Caco-2 (cell line): ENCODE results near the gene TMEM154. TPM values are rescaled to one million over a fixed set of nuclear protein-coding genes. Genes with fewer than 3 reads are reported as not detected.

ENCODE experiments used
- BruUV-seq: library from RNA; stranded (reverse); fragments of 400-500 nt; replicated peaks from 2 replicates; lab custom pipeline; 2021; lab: Mats Ljungman, UMichigan
- CTCF ChIA-PET: fragments of 300-600 bp; sonication (Branson Sonifier 250); formaldehyde crosslinking; loops from one replicate; lab custom pipeline; 2022; ENCODE audit warnings: antibody characterized with exemption; lab: Charles Lee
- POLR2A ChIA-PET: fragments of 300-600 bp; sonication (Branson Sonifier 250); formaldehyde crosslinking; loops from one replicate; lab custom pipeline; 2022; ENCODE audit warnings: antibody characterized with exemption; lab: Charles Lee
- DNase-seq, 2 experiments: peaks; one replicate each; pipeline versions ENCODE4 v3.0.0 to v3.0.0-alpha.2; 2020 to 2022
- H3K27me3 ChIP-seq: replicated peaks from 2 replicates; pipeline ENCODE4 v1.6.0; 2011; ENCODE audit warnings: low read length; ENCODE audit not compliant: control insufficient read depth, insufficient read depth
- H3K36me3 ChIP-seq: 2 replicates; pipeline ENCODE4 v1.5.1; 2011; ENCODE audit warnings: low read length; ENCODE audit not compliant: control insufficient read depth, insufficient read depth
- H3K4me1 ChIP-seq: fragments of 250-450 bp; sonication (Bioruptor Pico); 2 replicates; pipeline ENCODE4 v1.5.1; 2020; ENCODE audit warnings: mild to moderate bottlenecking
- H3K4me3 ChIP-seq: 2 replicates; pipeline ENCODE4 v1.5.1; 2011; ENCODE audit warnings: low read depth, mild to moderate bottlenecking, control low read depth, low read length
- H3K9me3 ChIP-seq: fragments of 250-450 bp; sonication (Bioruptor Pico); 2 replicates; pipeline ENCODE4 v1.5.1; 2020; ENCODE audit warnings: mild to moderate bottlenecking, moderate library complexity
- H3K27ac Mint-ChIP-seq: one replicate; pipeline ENCODE4 v1.8.0; 2022; ENCODE audit warnings: mixed read lengths; ENCODE audit not compliant: unreplicated experiment
- H3K27me3 Mint-ChIP-seq: one replicate; pipeline ENCODE4 v1.8.0; 2022; ENCODE audit warnings: mixed read lengths; ENCODE audit not compliant: insufficient read depth, unreplicated experiment
- H3K36me3 Mint-ChIP-seq: one replicate; pipeline ENCODE4 v1.8.0; 2022; ENCODE audit warnings: mild to moderate bottlenecking, mixed read lengths; ENCODE audit not compliant: insufficient read depth, unreplicated experiment
- H3K4me1 Mint-ChIP-seq: one replicate; pipeline ENCODE4 v1.8.0; 2022; ENCODE audit warnings: low read depth, mixed read lengths; ENCODE audit not compliant: unreplicated experiment
- H3K4me3 Mint-ChIP-seq: one replicate; pipeline ENCODE4 v1.8.0; 2022; ENCODE audit warnings: mild to moderate bottlenecking, moderate library complexity, mixed read lengths; ENCODE audit not compliant: unreplicated experiment
- H3K9me3 Mint-ChIP-seq: one replicate; pipeline ENCODE4 v1.8.0; 2022; ENCODE audit warnings: mixed read lengths; ENCODE audit not compliant: unreplicated experiment
- intact Hi-C: fragments of 100-400 bp; cut with micrococcal nuclease; formaldehyde crosslinking; loops from one replicate; pipeline ENCODE4 v1.10.0; 2022; ENCODE audit not compliant: unreplicated experiment
- total RNA-seq: library from RNA; stranded (reverse); gene quantifications from 2 replicates; pipeline ENCODE4 v1.2.3, GENCODE V29; 2022
- TF ChIP-seq, protein P1 (sequence below), 2 experiments: fragments of 200-600 bp in 1 of 2; IDR thresholded peaks; 1 replicate in 1 of 2; 2 replicates in 1 of 2; pipeline versions ENCODE4 v1.5.1 to v1.8.0; 2011 to 2022; ENCODE audit warnings: antibody characterized with exemption in 1 of 2, control low read depth in 1 of 2, inconsistent platforms in 1 of 2, low read depth in 1 of 2, low read length in 1 of 2, mild to moderate bottlenecking in 1 of 2, moderate library complexity in 1 of 2; ENCODE audit not compliant: insufficient read depth in 1 of 2, severe bottlenecking in 1 of 2, unreplicated experiment in 1 of 2

The TMEM154 gene
- total RNA-seq, 1 experiment from 2014 or later, result 4.6 TPM

DNA sequence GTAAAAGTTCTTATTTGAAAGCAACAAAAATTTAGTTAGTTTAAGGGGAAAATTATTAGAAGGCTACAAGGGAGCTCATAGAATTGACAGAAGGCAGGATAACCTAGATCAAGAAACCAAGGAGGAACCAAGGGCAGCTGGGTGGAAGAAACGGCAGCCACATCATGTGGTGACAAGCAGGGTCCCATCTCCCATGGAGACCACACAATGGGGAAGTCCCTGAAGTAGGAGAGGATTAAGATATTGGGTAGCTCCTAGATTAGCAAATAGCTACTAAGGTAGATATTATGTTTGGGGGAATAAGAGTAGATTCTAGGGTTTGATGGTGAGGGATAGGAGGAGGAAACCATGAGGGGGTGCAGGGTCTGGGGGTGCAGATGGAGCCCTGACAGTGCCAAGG, 48.0 kb upstream of the TMEM154 start:
- no peaks in the 10 kb centered on the region for H3K36me3 Mint-ChIP-seq
- Histone ChIP-seq H3K27me3 (no peaks in the 10 kb centered on the region), H3K36me3 (no peaks in the 10 kb centered on the region), H3K4me1 (no peaks in the 10 kb centered on the region), H3K9me3 (no peaks in the 10 kb centered on the region), H3K4me3 (no peak overlapping the region)
- no peaks in the 10 kb centered on the region for H3K27me3 Mint-ChIP-seq
- H3K27ac Mint-ChIP-seq, result no peak overlapping the region
- H3K9me3 Mint-ChIP-seq, result no peaks in the 10 kb centered on the region
- H3K4me1 Mint-ChIP-seq, result no peaks in the 10 kb centered on the region
- no TSS peak for BruUV-seq
- no peak overlapping the region for H3K4me3 Mint-ChIP-seq
- TF ChIP-seq, protein P1, sequence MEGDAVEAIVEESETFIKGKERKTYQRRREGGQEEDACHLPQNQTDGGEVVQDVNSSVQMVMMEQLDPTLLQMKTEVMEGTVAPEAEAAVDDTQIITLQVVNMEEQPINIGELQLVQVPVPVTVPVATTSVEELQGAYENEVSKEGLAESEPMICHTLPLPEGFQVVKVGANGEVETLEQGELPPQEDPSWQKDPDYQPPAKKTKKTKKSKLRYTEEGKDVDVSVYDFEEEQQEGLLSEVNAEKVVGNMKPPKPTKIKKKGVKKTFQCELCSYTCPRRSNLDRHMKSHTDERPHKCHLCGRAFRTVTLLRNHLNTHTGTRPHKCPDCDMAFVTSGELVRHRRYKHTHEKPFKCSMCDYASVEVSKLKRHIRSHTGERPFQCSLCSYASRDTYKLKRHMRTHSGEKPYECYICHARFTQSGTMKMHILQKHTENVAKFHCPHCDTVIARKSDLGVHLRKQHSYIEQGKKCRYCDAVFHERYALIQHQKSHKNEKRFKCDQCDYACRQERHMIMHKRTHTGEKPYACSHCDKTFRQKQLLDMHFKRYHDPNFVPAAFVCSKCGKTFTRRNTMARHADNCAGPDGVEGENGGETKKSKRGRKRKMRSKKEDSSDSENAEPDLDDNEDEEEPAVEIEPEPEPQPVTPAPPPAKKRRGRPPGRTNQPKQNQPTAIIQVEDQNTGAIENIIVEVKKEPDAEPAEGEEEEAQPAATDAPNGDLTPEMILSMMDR (IDR thresholded peaks at IDR 0.05; ENCODE audit: insufficient read depth in 1 of 2, low read depth in 1 of 2, low read length in 1 of 2, severe bottlenecking in 1 of 2, unreplicated experiment in 1 of 2), result no peak
- no peak for DNase-seq
- ChIA-PET POLR2A (no interaction called here), CTCF (no interaction called here)
- intact Hi-C loops, result no loop called here

DNA sequence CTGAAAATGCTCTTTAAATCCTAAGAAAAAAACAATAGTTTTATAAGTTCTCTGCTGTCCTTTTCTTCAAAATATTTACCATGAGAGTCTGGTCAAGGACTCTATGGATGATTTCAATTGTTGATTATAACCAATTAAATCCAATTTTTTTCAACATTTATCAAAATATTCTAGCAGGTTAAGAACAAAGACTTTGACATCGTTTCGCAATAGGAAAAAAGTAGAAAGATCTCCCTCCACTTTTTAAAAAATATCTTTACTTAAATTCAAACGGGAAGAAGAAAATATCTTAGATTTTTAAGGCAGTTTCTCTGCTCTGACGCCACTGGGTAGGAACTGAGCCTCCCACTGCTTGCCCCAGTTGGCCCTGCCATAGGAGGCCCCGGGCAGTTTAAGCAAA, 44.7 kb upstream of the TMEM154 start:
- ChIA-PET POLR2A (no interaction called here), CTCF (no interaction called here)
- intact Hi-C loops, result no loop called here
- Mint-ChIP-seq H3K4me1 (peaks cover 8% of the 10 kb centered on the region), H3K4me3 (no peak overlapping the region), H3K36me3 (no peaks in the 10 kb centered on the region), H3K9me3 (no peaks in the 10 kb centered on the region), H3K27ac (no peak overlapping the region), H3K27me3 (no peaks in the 10 kb centered on the region)
- TF ChIP-seq, protein P1 (IDR thresholded peaks at IDR 0.05; ENCODE audit: insufficient read depth in 1 of 2, low read depth in 1 of 2, low read length in 1 of 2, severe bottlenecking in 1 of 2, unreplicated experiment in 1 of 2), result no peak
- Histone ChIP-seq H3K27me3 (no peaks in the 10 kb centered on the region), H3K4me1 (peaks cover 14% of the 10 kb centered on the region), H3K4me3 (no peak overlapping the region), H3K36me3 (no peaks in the 10 kb centered on the region), H3K9me3 (no peaks in the 10 kb centered on the region)
- no TSS peak for BruUV-seq
- no peak for DNase-seq

DNA sequence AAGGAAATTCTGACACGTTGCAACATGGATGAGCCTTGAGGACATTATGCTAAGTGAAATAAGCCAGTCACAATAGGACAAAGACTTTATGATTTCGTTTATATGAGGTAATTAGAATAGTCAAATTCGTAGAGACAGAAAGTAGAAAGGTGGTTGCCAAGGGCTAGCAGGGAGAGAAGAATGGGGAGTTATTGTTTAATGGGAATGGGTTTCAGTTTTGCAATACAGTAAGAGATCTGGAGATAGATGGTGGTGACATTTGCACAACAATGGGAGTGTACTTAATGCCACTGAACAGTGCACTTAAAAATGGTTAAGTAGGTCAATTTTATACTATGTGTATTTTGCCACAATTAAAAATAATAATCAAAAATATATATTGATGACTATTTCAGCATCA, 43.4 kb upstream of the TMEM154 start:
- CTCF ChIA-PET, result no interaction called here
- H3K4me1 Mint-ChIP-seq, result peaks cover 16% of the 10 kb centered on the region
- H3K4me1 ChIP-seq, result peaks cover 26% of the 10 kb centered on the region
- no peaks in the 10 kb centered on the region for H3K27me3 Mint-ChIP-seq
- intact Hi-C loops, result no loop called here
- no peaks in the 10 kb centered on the region for H3K36me3 Mint-ChIP-seq
- H3K36me3 ChIP-seq, result no peaks in the 10 kb centered on the region
- no peaks in the 10 kb centered on the region for H3K27me3 ChIP-seq
- TF ChIP-seq, protein P1 (IDR thresholded peaks at IDR 0.05; ENCODE audit: insufficient read depth in 1 of 2, low read depth in 1 of 2, low read length in 1 of 2, severe bottlenecking in 1 of 2, unreplicated experiment in 1 of 2), result no peak
- no peaks in the 10 kb centered on the region for H3K9me3 Mint-ChIP-seq
- H3K4me3 ChIP-seq, result no peak overlapping the region
- DNase-seq, result no peak
- no TSS peak for BruUV-seq
- POLR2A ChIA-PET, result no interaction called here
- no peak overlapping the region for H3K4me3 Mint-ChIP-seq
- H3K27ac Mint-ChIP-seq, result no peak overlapping the region
- no peaks in the 10 kb centered on the region for H3K9me3 ChIP-seq
